GM19463 (cell line): ENCODE results near the gene NPLOC4.

Experiments used
- ATAC-seq: cut with Tn5 transposase; IDR thresholded peaks from one replicate; pipeline ENCODE4 v1.9.1; 2021; ENCODE audit warnings: mild to moderate bottlenecking, moderate library complexity; ENCODE audit not compliant: unreplicated experiment

Gene NPLOC4

DNA sequence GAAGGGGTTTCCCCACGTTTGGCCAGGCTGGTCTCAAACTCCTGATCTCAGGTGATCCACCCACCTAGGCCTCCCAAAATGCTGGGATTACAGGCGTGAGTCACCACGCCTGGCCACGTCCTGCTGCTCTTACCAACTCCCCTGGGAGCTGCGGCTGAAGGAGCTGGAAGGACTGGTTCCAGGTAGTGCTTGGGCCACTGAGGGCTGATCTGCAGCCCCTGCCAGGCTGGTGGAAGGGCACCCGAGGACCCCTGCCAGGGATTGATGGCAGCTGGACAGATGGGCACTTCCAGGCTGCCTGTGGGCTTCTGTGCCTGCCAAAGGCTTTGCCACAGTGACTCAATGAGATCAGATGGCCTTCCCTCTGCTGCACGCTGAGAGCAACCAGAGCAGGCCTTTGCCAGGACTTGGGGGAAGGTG lies 27.1 kb upstream of the NPLOC4 start:
- ATAC-seq: no peak

DNA sequence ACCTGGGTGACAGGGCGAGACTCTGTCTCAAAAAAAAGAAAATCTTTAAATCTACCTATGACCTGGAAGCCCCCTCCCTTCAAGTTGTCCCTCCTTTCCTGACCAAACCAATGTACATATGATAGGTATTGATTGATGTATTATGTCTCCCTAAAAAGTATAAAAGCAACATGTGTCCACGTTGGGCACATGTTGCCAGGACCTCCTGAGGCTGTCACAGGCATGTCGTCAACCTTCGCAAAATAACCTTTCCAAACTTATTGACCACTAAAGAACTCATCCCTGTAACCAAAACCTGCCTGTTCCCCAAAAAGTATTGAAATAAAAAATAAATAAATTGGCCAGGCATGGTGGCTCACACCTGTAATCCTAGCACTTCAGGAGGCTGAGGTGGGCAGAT lies 25.1 kb upstream of the NPLOC4 start:
- ATAC-seq: no peak

- no peak for ATAC-seq
Measured at GRCh38 chr17:81660441-81660840, 23.5 kb upstream of the NPLOC4 start.

DNA sequence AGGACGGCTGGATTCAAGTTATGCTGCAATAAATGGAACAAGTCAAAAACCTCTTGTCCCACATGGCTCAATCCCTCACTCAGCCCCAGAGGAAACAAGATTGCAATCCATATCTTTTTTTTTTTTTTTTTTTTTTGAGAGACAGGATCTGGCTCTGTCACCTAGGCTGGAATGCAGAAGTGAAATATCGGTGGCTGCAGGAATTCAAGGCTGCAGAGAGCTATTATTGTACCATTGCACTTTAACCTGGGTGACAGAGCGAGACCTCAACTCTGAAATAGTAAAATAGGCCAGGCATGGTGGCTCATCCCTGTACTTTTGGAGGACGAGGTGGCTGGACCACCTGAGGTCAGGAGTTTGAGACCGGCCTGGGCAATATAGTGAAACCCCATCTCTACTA lies 22.1 kb upstream of the NPLOC4 start:
- no peak for ATAC-seq

- no peak for ATAC-seq
Measured at GRCh38 chr17:81656835-81657234, 19.9 kb upstream of the NPLOC4 start.

DNA sequence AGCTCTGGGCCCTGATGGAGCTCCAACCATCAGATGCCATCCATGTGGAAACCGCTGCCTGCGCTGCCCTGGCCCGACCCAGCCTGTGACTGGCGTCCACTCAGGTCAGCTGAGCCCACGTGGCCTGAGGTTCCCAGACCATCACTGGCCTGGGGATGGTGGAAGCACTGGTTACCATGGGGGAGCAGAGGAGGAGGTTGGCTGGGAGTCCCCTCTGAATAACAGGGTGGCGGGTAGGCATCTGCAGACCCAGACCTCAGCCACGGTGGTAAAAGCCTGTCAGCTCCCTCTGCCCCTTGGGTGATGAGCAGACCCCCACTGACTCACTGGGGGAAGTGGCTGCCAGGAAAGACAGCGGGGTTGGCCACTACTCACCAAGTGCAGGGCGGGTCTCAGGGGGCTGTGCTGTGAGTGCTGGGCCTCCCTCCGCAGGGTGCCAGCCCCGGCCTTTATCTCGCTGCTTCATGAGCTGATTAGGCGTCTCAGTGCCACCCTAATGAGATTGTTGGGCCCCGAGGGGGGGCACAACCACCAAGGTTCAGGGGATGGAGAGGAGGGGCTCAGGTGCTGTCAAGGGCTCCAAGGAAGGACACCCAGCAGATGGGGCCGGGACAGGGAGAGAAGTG lies 19.3 kb upstream of the NPLOC4 start, which contains the start of gene PDE6G:
PDE6G (minus strand) TSS at position 425 of the 626 bp plus-strand sequence. CDS start 3,237 bp downstream, outside the sequence.
- ATAC-seq: no peak

DNA sequence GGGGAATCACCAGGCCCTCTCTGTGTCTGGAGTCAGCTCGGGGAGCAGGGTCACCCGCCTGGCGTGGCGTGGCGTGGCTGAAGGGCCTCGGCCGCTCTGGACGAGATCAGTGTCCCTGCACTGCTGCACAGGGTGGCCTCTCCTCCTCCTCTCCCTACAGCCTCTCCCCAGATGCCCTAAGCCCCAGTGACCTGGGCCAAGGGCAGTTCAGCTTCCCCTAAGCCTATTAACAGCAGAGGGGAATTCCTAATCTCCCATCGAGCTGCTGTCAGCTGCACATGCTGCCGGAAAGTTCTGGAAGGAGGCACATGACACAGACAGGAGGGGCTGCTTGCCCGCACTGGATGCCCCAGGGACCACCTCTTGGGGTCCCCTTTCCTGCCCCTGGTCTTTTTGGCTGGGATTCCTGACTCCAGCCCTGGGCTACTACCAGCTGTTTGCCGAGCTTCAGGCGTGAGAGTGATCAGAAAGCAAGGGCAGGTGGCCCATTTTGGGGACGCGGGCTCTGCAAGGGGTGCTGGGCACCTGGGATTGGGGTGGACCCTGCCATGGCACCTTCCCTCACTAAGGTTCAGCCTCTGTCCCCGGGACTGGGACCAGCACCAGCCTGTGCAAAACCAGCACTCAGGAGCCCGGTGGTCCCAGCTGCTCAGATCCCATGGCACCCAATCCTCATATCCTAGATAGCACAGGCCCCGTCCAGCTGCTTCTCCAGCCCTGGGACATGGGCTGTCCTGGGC lies 18.6 kb upstream of the NPLOC4 start:
- ATAC-seq: no peak

DNA sequence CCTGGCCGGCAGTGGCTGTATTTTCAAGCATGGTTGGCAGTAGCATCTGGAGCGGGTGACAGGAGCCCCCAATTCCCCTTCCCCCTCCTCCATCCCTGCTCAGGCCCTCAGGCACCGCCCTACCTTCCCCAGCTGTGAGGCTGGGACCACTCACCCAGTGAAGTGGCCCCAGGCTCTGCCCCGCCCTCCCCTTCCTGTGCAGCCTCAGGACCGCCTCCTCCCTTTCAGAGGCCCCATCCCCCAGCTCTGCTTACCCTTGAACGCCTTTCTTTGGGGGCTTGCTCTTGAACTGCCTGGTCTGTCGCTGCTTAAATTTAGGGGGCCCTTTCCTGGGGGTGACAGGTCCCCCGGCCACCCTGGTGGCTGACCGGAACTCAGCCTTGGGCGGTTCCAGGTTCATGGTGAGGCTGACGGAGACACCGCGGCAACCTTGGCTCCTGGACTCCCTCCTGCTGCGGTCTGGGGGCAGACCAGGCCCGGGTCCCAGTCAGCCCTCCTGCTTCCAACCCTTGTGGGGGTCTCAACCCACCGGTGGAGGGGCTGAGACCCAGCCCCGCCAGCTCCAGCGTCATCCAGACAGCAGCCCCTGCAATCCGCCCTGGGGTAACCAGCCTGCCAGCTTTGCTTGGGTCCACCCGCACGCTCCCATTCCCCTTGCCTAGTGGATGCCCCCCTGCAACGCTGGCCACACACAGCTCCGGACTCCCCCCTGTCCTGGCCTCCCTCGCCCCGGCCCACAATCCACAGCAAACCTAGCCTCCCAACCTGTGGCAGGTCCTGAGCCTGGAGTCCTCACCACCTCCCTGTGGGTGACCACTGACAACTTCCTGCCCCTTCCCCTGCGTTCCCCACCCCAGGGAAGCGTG lies 16.2 kb upstream of the NPLOC4 start:
- no peak for ATAC-seq

GRCh38 chr17:81651692-81652091 lies 14.8 kb upstream of the NPLOC4 start:
- ATAC-seq: no peak

DNA sequence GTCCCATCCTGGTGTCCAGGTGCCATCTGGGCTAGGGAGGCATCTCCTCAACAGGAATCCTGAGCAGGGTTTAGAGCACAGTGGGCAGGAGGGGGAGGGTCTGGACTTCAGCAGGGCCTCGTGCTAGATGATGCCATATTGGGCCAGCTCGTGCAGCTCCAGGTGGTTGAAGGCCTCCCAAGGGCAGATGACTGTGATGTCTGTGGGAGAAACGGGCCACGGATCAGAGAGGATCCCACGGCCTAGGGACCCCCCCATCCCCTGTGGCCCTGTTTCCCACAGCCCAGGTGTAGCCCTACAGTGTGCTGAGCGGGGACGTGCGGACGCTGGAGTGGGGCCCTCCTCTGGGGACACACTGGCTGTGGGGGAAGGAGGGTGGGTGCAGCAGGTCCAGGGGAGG lies 14.0 kb upstream of the NPLOC4 start:
- no peak for ATAC-seq

GRCh38 chr17:81648707-81649085 lies 11.8 kb upstream of the NPLOC4 start:
- ATAC-seq: no peak

DNA sequence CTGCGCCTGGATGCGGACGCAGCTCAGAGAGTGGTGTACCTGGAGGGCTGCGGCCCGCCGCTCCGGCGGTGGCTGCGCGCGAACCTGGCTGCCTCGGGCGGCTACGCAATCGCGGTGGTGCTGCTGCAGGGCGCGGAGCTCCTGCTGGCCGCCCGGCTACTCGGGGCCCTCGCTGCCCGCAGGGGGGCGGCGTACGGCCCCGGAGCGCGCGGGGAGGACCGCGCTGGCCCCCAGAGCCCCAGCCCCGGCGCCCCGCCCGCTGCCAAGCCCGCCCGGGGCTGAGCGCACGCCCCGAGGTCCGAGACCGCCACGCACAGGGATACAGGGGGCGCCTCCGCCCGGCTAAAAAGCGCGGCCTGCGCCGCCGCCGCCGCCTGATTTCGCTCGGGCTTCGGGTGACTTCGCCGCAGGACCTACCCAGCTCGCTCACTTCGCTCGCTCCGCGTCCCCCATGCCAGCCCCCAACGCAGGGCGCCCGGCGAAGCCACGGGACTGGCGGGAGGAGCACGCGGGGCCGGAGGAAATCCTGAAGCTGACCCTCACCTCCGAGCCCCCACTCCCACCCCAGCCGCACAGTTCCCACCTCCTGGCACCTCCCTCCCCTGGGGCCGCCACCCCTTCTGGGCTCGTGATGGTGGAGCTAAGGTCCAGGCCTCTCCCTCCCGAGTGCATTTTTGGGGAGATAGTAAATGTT lies 11.2 kb upstream of the NPLOC4 start:
- no peak for ATAC-seq

- no peak for ATAC-seq
Measured at GRCh38 chr17:81647640-81648012, 10.7 kb upstream of the NPLOC4 start.

DNA sequence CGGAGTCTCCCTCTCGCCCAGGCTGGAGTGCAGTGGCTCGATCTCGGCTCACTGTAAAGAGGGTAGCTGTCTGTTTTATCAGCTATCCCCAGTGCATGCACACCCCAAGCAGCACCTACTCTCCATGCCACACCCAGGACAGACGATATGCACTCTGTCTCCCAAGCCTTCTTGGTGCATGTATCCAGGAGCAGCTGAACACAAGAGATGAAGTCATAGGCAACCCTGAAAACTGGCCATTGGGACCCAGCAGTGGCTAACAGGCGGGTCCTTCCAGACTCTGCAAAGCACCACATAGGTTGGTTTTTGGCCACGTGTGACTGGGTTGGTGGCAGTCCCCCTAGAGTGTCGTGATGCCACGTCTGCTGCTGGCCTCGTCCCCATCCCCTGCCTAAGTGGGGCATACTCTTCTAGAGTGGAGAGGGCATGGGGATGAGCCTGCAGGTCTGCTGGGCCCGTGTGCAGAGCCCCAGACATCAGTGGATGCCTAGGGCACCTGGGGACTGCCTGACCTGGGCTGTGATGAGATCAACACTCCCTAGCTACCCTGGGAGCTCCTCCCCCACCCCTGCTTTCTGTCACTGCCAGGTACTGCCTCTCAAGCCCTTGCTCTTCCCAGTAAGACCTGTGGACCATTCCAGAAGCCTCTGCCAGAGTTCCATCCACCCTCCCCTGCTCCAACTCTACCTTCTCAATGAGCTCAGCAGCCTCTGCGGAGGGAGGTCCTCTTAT lies 10.1 kb upstream of the NPLOC4 start:
- ATAC-seq: no peak

GRCh38 chr17:81644976-81645952 lies 8.4 kb upstream of the NPLOC4 start:
- ATAC-seq: no peak

DNA sequence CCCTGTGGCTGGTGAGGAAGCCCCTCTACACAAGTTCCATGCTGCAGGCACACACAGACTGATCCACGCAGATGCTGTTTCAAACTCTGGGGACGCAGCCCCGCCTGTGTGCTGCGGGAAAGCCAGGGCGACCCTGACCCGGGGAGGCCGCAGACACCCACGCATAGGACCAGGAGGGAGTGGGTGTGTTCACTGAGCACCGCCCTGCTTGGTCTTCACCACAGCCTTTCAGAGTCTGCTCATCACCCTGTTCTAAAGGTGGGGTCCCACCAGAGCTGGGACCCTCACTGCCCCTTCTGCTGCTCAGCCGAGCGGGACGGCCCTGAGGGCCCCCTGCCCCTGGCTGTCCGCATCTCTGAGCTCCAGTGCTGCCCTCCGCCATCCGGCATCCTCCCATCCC lies 7.6 kb upstream of the NPLOC4 start:
- no peak for ATAC-seq

DNA sequence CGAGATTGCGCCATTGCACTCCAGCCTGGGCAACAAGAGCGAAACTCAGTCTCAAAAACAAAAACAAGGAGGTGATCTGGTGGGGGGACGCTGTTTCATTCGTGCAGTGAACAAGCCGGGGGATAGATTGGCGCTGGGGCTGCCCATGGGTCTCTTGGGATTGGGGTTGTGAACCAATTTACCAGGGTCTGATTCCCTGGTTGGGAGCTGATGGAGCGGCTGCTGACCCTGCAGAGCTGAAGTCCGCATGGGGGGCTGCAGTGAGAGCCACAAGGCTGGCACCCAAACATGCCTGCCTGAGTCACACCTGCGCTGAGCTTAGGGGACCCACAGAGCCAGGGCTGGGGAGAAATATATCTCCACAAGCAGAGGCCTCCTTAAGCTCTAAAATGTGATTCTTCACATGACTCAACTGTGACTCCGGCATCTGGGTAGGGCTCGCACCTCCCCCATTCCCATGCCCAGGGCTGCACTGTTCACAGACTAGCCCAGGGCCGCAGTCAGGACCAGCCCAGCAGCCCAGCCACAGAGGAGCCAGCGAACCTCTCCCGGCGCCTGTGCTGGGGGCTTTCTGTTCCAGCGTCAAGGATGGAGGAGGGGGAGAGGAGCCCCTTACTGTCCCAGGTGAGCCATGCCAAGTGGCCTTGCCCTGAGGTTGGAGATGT lies 5.0 kb upstream of the NPLOC4 start:
- no peak for ATAC-seq

DNA sequence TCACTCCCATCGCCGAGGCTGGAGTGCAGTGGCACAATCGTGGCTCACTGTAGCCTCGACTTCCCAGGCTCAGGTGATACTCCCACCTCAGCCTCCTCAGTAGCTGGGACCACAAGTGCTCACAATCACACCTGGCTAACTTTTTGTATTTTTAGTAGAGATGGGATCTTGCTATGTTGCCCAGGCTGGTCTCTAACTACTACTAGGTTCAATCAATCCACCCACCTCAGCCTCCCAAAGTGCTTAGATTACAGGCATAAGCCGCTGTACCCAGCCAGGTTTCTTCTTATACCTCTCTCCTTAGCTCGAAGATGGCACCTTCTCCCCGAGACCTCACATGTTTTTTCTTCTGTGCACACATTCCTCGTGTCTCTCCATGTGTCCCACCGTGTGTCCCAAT lies 3.1 kb upstream of the NPLOC4 start:
- ATAC-seq: no peak

GRCh38 chr17:81638683-81639082 lies 1.8 kb upstream of the NPLOC4 start:
- ATAC-seq: no peak
